ENCODE results near the gene TMOD1. TPM values are rescaled to one million over a fixed set of nuclear protein-coding genes. Genes with fewer than 3 reads are reported as not detected.

The TMOD1 gene
- total and polyA plus RNA-seq, 2 of the 8 experiments (the other 6 are each of a cell fraction or from before 2014, with no cell fraction given), result 0.17 to 0.88 TPM

- peaks cover 0 to 2% (median under 1%) of the 10 kb centered on the region in 4 experiments; a peak in 2 of 7 replicates for H3K4me1 ChIP-seq (replicated peaks in 1 of 4; ENCODE audit: control insufficient read depth in 3 of 4, insufficient read depth in 4 of 4, low read length in 3 of 4)
- no peak overlapping the region for H3K4me2 ChIP-seq (ENCODE audit: insufficient read depth in 1 of 2, low read depth in 2 of 2, low read length in 2 of 2)
- H3K14ac ChIP-seq (ENCODE audit: insufficient read length), result no peak overlapping the region
- no peak overlapping the region for H4K5ac ChIP-seq (ENCODE audit: insufficient read length, low read depth, low read length)
- FAIRE-seq (no peak), DNase-seq (ENCODE audit: low read depth in 1 of 2, low spot score in 2 of 2) (no peak)
- H2BK120ac ChIP-seq (replicated peaks; ENCODE audit: low read depth, low read length), result no peak overlapping the region
- no peak overlapping the region for H3K18ac ChIP-seq (ENCODE audit: extremely low read depth, low read length)
- no peak overlapping the region for H3K4me3 ChIP-seq (ENCODE audit: extremely low read depth in 1 of 4, insufficient read depth in 2 of 4, low read depth in 3 of 4, low read length in 4 of 4)
- no peak overlapping the region for H4K91ac ChIP-seq (replicated peaks; ENCODE audit: insufficient read length, low read length)
- no peak overlapping the region for H2BK5ac ChIP-seq (ENCODE audit: low read depth, low read length)
- H2BK20ac ChIP-seq (ENCODE audit: low read length), result no peak overlapping the region
- H3K27me3 ChIP-seq (replicated peaks in 1 of 4; ENCODE audit: control insufficient read depth in 3 of 4, extremely low read depth in 1 of 4, insufficient read depth in 3 of 4, low read length in 3 of 4), result no peaks in the 10 kb centered on the region; a peak in 1 of 7 replicates
- H3K9ac ChIP-seq (replicated peaks in 1 of 4; ENCODE audit: extremely low read depth in 1 of 4, low read depth in 3 of 4, low read length in 3 of 4), result no peak overlapping the region
- no peak overlapping the region for H2BK15ac ChIP-seq (ENCODE audit: low read length)
- H3K79me1 ChIP-seq (ENCODE audit: low read depth, low read length), result no peaks in the 10 kb centered on the region
- ChIA-PET POLR2A (ENCODE audit: partially characterized antibody) (no interaction called here), CTCF (ENCODE audit: partially characterized antibody) (interaction anchor here (0.7 kb wide), 1 partner anchor 11 kb away, joined by 3 read pairs; no protein-coding TSS in a partner anchor)
- no peaks in the 10 kb centered on the region for H3K23me2 ChIP-seq (ENCODE audit: low read depth, low read length)
- WGBS, 2 experiments (ENCODE audit: extremely low coverage in 1 of 2, insufficient coverage in 1 of 2, insufficient read length in 1 of 2, insufficient replicate concordance in 2 of 2, low coverage in 1 of 2, low lambda C conversion rate in 2 of 2, missing lambda C conversion rate in 1 of 2), result 98% methylated on average over 3 of the region's 3 CpGs; no CpG with 5 or more reads in 1 of the 2 experiments
- no peak overlapping the region for H3K27ac ChIP-seq (ENCODE audit: low read depth, low read length)
- no peak overlapping the region for H2BK12ac ChIP-seq (ENCODE audit: low read depth, low read length)
- H2AK5ac ChIP-seq (ENCODE audit: low read depth, low read length), result no peak overlapping the region
- no peak overlapping the region for H3K23ac ChIP-seq (ENCODE audit: insufficient read length)
- no peaks in the 10 kb centered on the region for H3K79me2 ChIP-seq (ENCODE audit: control insufficient read depth in 1 of 2, insufficient read depth in 2 of 2, low read length in 2 of 2)
- H3K9me3 ChIP-seq (ENCODE audit: insufficient read depth in 2 of 2, low read depth in 1 of 2, low read length in 1 of 2), result no peaks in the 10 kb centered on the region
- no peaks in the 10 kb centered on the region for H4K20me1 ChIP-seq (replicated peaks in 1 of 2; ENCODE audit: control insufficient read depth in 1 of 2, insufficient read depth in 2 of 2, low read length in 2 of 2)
- no peak overlapping the region for H2AFZ ChIP-seq (ENCODE audit: low read length)
- H3K56ac ChIP-seq (replicated peaks; ENCODE audit: insufficient read length, low read depth, low read length), result no peak overlapping the region
- H3K4ac ChIP-seq (replicated peaks; ENCODE audit: insufficient read length, low read depth, low read length), result no peak overlapping the region
- H4K8ac ChIP-seq (ENCODE audit: extremely low read depth, insufficient read depth, low read length), result no peak overlapping the region
- no peaks in the 10 kb centered on the region for H3K36me3 ChIP-seq (ENCODE audit: control insufficient read depth in 2 of 4, insufficient read depth in 4 of 4, low read length in 3 of 4)
- TF ChIP-seq POU5F1 (IDR thresholded peaks at IDR 0.05; ENCODE audit: low read depth, low read length) (no peak), TEAD4 (IDR thresholded peaks at IDR 0.05; ENCODE audit: low read depth, low read length) (no peak), SUZ12 (IDR thresholded peaks at IDR 0.05; ENCODE audit: low read length) (no peak), POLR2A (IDR thresholded peaks at IDR 0.05; ENCODE audit: control extremely low read depth in 1 of 2, low read depth in 2 of 2, low read length in 2 of 2) (no peak), EP300 (IDR thresholded peaks at IDR 0.05; ENCODE audit: borderline replicate concordance in 1 of 2, low read depth in 2 of 2, low read length in 2 of 2) (no peak), JUN (IDR thresholded peaks at IDR 0.05; ENCODE audit: low read depth, low read length) (no peak), SIX5 (IDR thresholded peaks at IDR 0.05; ENCODE audit: low read depth, low read length) (no peak), TAF7 (optimal IDR thresholded peaks at IDR 0.05; ENCODE audit: borderline replicate concordance, low read depth, low read length) (no peak), TCF12 (IDR thresholded peaks at IDR 0.05; ENCODE audit: low read depth, low read length) (no peak), SAP30 (IDR thresholded peaks at IDR 0.05; ENCODE audit: insufficient read depth, insufficient replicate concordance, low read length) (no peak), FOSL1 (IDR thresholded peaks at IDR 0.05; ENCODE audit: insufficient read depth, low read depth, low read length) (no peak), TBP (IDR thresholded peaks at IDR 0.05; ENCODE audit: low read depth, low read length) (no peak), KDM4A (IDR thresholded peaks at IDR 0.05; ENCODE audit: low read depth, low read length, severe bottlenecking) (no peak), SP2 (IDR thresholded peaks at IDR 0.05; ENCODE audit: low read length) (no peak), EGR1 (IDR thresholded peaks at IDR 0.05; ENCODE audit: borderline replicate concordance, low read depth, low read length) (no peak)
These were observed 57.2 kb downstream of the TMOD1 start for GRCh38 chr9:97558701-97559101.

Data from H1 (cell line).